Fibroblast of peridontal ligament (primary cell): ENCODE measurements around the gene SNX32.

Experiments used
- DNase-seq: peaks from one replicate; pipeline ENCODE4 v3.0.0-alpha.2; 2010; ENCODE audit errors: extremely low read depth

SNX32 gene

DNA sequence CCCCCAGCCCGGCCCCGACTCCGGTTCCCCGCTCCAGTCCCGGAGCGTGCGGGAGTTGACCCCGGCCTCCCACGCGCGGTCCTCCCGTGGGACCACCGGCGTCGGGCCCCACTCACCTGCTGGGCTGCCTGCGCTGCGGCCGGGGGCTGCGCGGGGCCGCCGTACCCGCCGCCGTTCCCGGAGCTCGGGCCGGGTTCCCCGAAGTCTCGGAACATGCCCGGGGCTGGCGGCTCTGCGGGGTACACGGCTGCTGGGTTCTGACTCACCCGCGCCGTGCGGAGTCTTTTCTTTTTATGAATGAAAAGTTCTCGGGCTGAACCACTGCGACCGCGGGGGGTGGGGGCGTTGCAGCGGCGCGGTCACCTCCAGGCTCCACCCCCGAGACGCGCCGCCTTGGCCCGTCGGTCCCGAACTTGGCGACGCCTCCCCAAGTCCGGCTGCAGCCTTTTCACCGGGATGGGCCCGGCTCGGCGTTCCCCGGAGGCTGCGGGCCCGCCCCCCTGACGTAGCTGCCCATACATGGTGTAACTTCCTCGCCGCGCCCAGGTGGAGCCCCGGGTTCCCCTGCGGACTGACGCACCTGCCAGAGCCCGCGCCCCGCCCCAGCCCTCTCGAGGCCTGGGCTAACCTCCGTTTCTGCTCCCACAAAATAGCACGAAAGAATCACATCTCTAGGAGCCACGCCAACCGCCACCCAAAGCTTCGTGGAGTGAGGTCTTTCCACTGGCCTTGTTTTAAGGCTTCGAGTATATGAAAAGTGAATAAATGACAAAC, 66.5 kb downstream of the SNX32 start, which contains the start of gene FOSL1:
FOSL1 (minus strand) TSS at position 264 of the 774 bp plus-strand sequence; CDS start at position 215, 49 bp downstream.
- peak; percentile 92 for DNase-seq

DNA sequence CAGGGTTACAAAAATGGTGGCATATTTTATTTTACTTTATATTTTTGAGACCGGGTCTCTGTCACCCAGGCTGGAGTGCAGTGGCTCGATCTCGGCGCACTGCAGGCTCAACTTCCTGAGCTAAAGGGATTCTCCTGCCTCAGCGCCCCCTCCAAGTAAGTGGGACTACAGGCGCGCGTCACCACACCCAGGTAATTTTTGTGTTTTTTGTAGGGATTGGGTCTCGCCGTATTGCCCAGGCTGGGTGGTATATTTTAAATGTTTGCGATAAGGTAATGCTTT, 67.1 kb downstream of the SNX32 start:
- DNase-seq: no peak

GRCh38 chr11:65903068-65903481, 69.3 kb downstream of the SNX32 start:
- peak; percentile 80 for DNase-seq
